GM23338 (cell line): Measurements from ENCODE around the gene GAREM2. TPM values are rescaled to one million over a fixed set of nuclear protein-coding genes. Genes with fewer than 3 reads are reported as not detected.

ENCODE experiments used
- ATAC-seq: fragments of 200-7000 bp; cut with Tn5 transposase; 3 replicates; pipeline ENCODE4 v1.9.1; 2020
- DNase-seq: peaks from one replicate; pipeline ENCODE4 v3.0.0-alpha.2; 2015; ENCODE audit warnings: low spot score
- H2AFZ ChIP-seq: fragments of 200-600 bp; sonication (generic); 2 replicates; pipeline ENCODE4 v1.8.0; 2016; ENCODE audit warnings: antibody characterized with exemption, mild to moderate bottlenecking, moderate library complexity
- H3F3A ChIP-seq: fragments of 200-600 bp; sonication (generic); replicated peaks from 2 replicates; pipeline ENCODE4 v1.8.0; 2017; ENCODE audit warnings: antibody characterized with exemption, mixed run types, low read depth
- H3K27ac ChIP-seq: fragments of 200-600 bp; sonication (generic); 2 replicates; pipeline ENCODE4 v1.6.1; 2016; ENCODE audit warnings: low read depth
- H3K27me3 ChIP-seq: fragments of 200-600 bp; sonication (generic); 2 replicates; pipeline ENCODE4 v1.8.0; 2016; ENCODE audit warnings: mild to moderate bottlenecking, mixed run types, moderate library complexity; ENCODE audit not compliant: insufficient read depth
- H3K36me3 ChIP-seq: fragments of 200-600 bp; sonication (generic); 2 replicates; pipeline ENCODE4 v1.8.0; 2016; ENCODE audit warnings: mild to moderate bottlenecking; ENCODE audit not compliant: insufficient read depth
- H3K4me1 ChIP-seq: fragments of 200-600 bp; sonication (generic); 2 replicates; pipeline ENCODE4 v1.8.0; 2016; ENCODE audit warnings: mild to moderate bottlenecking, moderate library complexity; ENCODE audit not compliant: insufficient read depth
- H3K4me2 ChIP-seq: fragments of 200-600 bp; sonication (generic); 2 replicates; pipeline ENCODE4 v1.7.1; 2017; ENCODE audit warnings: mixed run types
- H3K4me3 ChIP-seq: fragments of 200-600 bp; sonication (generic); 2 replicates; pipeline ENCODE4 v1.6.1; 2016; ENCODE audit warnings: mixed run types
- H3K79me2 ChIP-seq: fragments of 200-600 bp; sonication (generic); replicated peaks from 2 replicates; pipeline ENCODE4 v1.8.0; 2017; ENCODE audit warnings: mild to moderate bottlenecking; ENCODE audit not compliant: insufficient read depth
- H3K9me2 ChIP-seq: fragments of 200-600 bp; sonication (generic); 2 replicates; pipeline ENCODE4 v1.8.0; 2017; ENCODE audit not compliant: insufficient read depth
- H4K20me1 ChIP-seq: fragments of 200-600 bp; sonication (generic); replicated peaks from 2 replicates; pipeline ENCODE4 v1.8.0; 2017; ENCODE audit warnings: mild to moderate bottlenecking; ENCODE audit not compliant: insufficient read depth
- H3K27ac Mint-ChIP-seq: 2 replicates; pipeline ENCODE4 v1.8.0; 2020; ENCODE audit warnings: inconsistent platforms, mild to moderate bottlenecking, moderate library complexity, mixed read lengths
- H3K27me3 Mint-ChIP-seq: 3 replicates; pipeline ENCODE4 v1.8.0; 2022; ENCODE audit warnings: low read depth, mild to moderate bottlenecking, moderate library complexity, mixed read lengths, inconsistent platforms; ENCODE audit not compliant: insufficient read depth, poor library complexity
- H3K36me3 Mint-ChIP-seq: 3 replicates; pipeline ENCODE4 v1.8.0; 2021; ENCODE audit warnings: low read depth, mild to moderate bottlenecking, inconsistent platforms, moderate library complexity, mixed read lengths
- H3K4me1 Mint-ChIP-seq: 3 replicates; pipeline ENCODE4 v1.8.0; 2020; ENCODE audit warnings: mild to moderate bottlenecking, inconsistent platforms, mixed read lengths
- H3K4me3 Mint-ChIP-seq: 3 replicates; pipeline ENCODE4 v1.8.0; 2021; ENCODE audit warnings: moderate library complexity, mild to moderate bottlenecking, inconsistent platforms, mixed read lengths
- H3K9me3 Mint-ChIP-seq: 3 replicates; pipeline ENCODE4 v1.8.0; 2020; ENCODE audit warnings: moderate library complexity, mild to moderate bottlenecking, inconsistent platforms, mixed read lengths
- CREB1 ChIP-seq: fragments of 250-450 bp; sonication (Bioruptor Pico); IDR thresholded peaks from 2 replicates; pipeline ENCODE4 v1.5.0; 2020; ENCODE audit warnings: low read depth, mild to moderate bottlenecking, moderate library complexity
- CTCF ChIP-seq, 2 experiments: fragments of 200-600 bp in 1 of 2; sonication (generic) in 1 of 2; conservative IDR thresholded peaks; 2 replicates each; pipeline versions ENCODE4 v1.5.1 to v1.6.1; 2016 to 2017; ENCODE audit warnings: antibody characterized with exemption in 2 of 2, low read depth in 2 of 2, mild to moderate bottlenecking in 2 of 2, moderate library complexity in 1 of 2
- ETS1 ChIP-seq: IDR thresholded peaks from 2 replicates; pipeline ENCODE4 v1.6.1; 2016; ENCODE audit warnings: antibody characterized with exemption
- EZH2 ChIP-seq: fragments of 200-600 bp; sonication (generic); IDR thresholded peaks from one replicate; pipeline ENCODE4 v1.8.0; 2017; ENCODE audit warnings: antibody characterized with exemption, mild to moderate bottlenecking, low read depth; ENCODE audit not compliant: unreplicated experiment
- EZH2phosphoT487 ChIP-seq: fragments of 200-600 bp; sonication (generic); IDR thresholded peaks from one replicate; pipeline ENCODE4 v1.8.1; 2018; ENCODE audit warnings: antibody characterized with exemption; ENCODE audit not compliant: unreplicated experiment
- NANOG ChIP-seq: IDR thresholded peaks from 2 replicates; pipeline ENCODE4 v1.6.1; 2016; ENCODE audit warnings: antibody characterized with exemption, borderline replicate concordance
- POLR2AphosphoS5 ChIP-seq: IDR thresholded peaks from 2 replicates; pipeline ENCODE4 v1.6.1; 2016; ENCODE audit warnings: antibody characterized with exemption, low read depth
- REST ChIP-seq: IDR thresholded peaks from one replicate; pipeline ENCODE4 v1.6.1; 2018; ENCODE audit warnings: antibody characterized with exemption; ENCODE audit not compliant: unreplicated experiment
- STAT1 ChIP-seq: IDR thresholded peaks from one replicate; pipeline ENCODE4 v1.6.1; 2016; ENCODE audit warnings: antibody characterized with exemption; ENCODE audit not compliant: unreplicated experiment
- ZNF114 ChIP-seq: fragments of 250-450 bp; sonication (Bioruptor Pico); IDR thresholded peaks from 2 replicates; pipeline ENCODE4 v1.5.0; 2020; ENCODE audit warnings: mild to moderate bottlenecking, moderate library complexity
- ZNF331 ChIP-seq: fragments of 250-450 bp; sonication (Bioruptor Pico); IDR thresholded peaks from 2 replicates; pipeline ENCODE4 v1.5.0; 2020; ENCODE audit warnings: low read depth, mild to moderate bottlenecking, moderate library complexity
- ZNF462 ChIP-seq: fragments of 250-450 bp; sonication (Bioruptor Pico); IDR thresholded peaks from 2 replicates; pipeline ENCODE4 v1.5.0; 2020; ENCODE audit warnings: mild to moderate bottlenecking, moderate library complexity
- polyA plus RNA-seq: library from polyadenylated mRNA; unstranded; fragments of >200 nt; fragmentation: Nextera tagmentation; extraction: Ambion mirVana; gene quantifications from 2 replicates; pipeline ENCODE4 v1.2.1, GENCODE V29; 2016
- total RNA-seq: library from RNA; depleted of rRNA; stranded (reverse); fragments of >200 nt; shearing (Covaris generic); gene quantifications from 2 replicates; pipeline ENCODE4 v1.2.3, GENCODE V29; 2014

GAREM2 gene
- total and polyA plus RNA-seq, 2 experiments from 2014 or later = 3.8 to 23.8 TPM

GRCh38 chr2:26185304-26185928, 12.5 kb downstream of the GAREM2 start:
- Histone ChIP-seq H3K27me3 (peaks cover 17% of the 10 kb centered on the region), H3F3A (peaks cover 5% of the 10 kb centered on the region; the same call in 1 of the 2 replicates), H4K20me1 (peaks cover 10% of the 10 kb centered on the region), H3K4me3 (peak overlapping the region; percentile 69), H3K9me2 (no peaks in the 10 kb centered on the region), H3K36me3 (no peaks in the 10 kb centered on the region), H3K79me2 (no peaks in the 10 kb centered on the region), H3K4me1 (peaks cover 3% of the 10 kb centered on the region; the same call in 1 of the 2 replicates), H3K27ac (no peak overlapping the region), H3K4me2 (peak overlapping the region; percentile 89), H2AFZ (peak overlapping the region; percentile 83)
- no peaks in the 10 kb centered on the region for H3K9me3 Mint-ChIP-seq
- H3K27ac Mint-ChIP-seq = no peak overlapping the region
- peaks cover 12% of the 10 kb centered on the region for H3K27me3 Mint-ChIP-seq
- H3K4me3 Mint-ChIP-seq = peak overlapping the region; percentile 74
- peaks cover 20% of the 10 kb centered on the region for H3K36me3 Mint-ChIP-seq
- TF ChIP-seq ZNF462 (CRISPR knock-in tag) (no peak), REST (no peak), CREB1 (CRISPR knock-in tag) (no peak), ETS1 (no peak), EZH2phosphoT487 (no peak), STAT1 (no peak), NANOG (no peak), POLR2AphosphoS5 (no peak), ZNF331 (CRISPR knock-in tag) (no peak), EZH2 (no peak), CTCF (conservative IDR thresholded peaks at IDR 0.05; ENCODE audit: low read depth in 2 of 2) (no peak), ZNF114 (CRISPR knock-in tag) (no peak)
- DNase-seq (no peak), ATAC-seq (no peak)
- peaks cover 17% of the 10 kb centered on the region for H3K4me1 Mint-ChIP-seq
